GM21390 (cell line): Measurements from ENCODE around the gene MSH3.
"Not testable (repeated sequence)": the region's sequence is repeated elsewhere in the genome, so short reads cannot be mapped to it uniquely, and the experiment has no call there.

Experiments used
- ATAC-seq: cut with Tn5 transposase; IDR thresholded peaks from one replicate; pipeline ENCODE4 v1.9.1; 2021; ENCODE audit not compliant: unreplicated experiment

Gene MSH3

GRCh38 chr5:80884929-80885328 is 230.5 kb downstream of the MSH3 start:
- ATAC-seq: no peak

- no peak for ATAC-seq
Measured at GRCh38 chr5:80885396-80886000, 231.0 kb downstream of the MSH3 start.

DNA sequence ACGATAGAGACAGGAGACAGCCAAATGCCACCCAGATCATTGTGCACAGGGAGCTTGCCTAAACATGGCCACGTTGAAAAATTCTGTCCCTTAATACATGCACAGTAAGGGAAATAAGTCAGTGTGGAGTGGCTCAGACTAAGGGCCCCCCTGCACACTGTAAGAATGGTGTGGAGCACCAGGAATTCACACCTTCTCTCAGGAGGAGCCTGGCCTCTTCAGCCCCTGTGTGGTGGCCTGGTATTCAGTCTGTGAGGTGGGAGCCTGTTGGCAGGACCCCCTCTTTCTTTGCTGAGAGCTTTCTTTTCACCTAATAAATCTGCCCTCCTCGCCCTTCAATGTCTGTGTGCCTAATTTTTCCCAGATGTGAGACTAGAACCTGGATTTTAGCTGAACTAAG is 239.6 kb downstream of the MSH3 start:
- ATAC-seq: no peak

DNA sequence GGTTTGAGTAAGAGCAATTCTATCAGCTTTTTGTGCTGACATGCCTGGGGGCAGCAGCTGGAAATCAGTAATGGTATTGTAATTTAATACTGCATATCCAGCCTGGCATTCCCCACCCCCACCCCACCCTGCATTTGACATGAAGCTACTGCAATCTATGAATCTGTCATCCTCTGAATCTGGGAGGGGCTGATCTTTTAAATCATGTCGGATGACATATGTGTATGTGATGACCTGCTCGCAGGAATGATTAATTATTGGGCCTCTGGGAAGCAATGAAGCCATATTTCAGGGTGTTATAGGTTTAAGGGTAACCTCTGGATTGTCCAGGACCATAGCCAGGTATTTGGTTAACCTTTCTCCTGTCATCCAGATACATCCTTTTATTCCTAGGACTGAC is 241.1 kb downstream of the MSH3 start:
- ATAC-seq: no peak

- ATAC-seq: not testable (repeated sequence)
Measured at GRCh38 chr5:80902624-80903023, 248.2 kb downstream of the MSH3 start.

- ATAC-seq: no peak
Measured at GRCh38 chr5:80904533-80905187, 250.2 kb downstream of the MSH3 start.

DNA sequence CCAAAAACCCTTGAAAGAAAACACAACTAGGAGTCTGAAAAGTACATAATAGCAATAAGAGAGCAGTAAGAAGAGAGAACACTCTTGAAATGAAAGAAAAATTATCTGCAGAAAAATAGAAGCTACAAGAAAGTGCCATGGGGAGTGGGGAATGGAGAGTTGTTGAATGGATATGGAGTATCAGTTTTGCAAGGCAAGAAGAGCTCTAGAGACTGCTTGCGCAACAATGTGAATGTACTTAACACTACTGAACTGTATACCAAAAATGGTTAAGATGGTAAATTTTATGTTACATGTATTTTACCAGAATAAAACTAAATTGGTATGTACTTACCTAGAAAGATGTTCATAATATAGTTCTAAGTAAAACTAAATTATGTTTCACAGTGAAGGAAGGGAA is 251.0 kb downstream of the MSH3 start:
- ATAC-seq: no peak

GRCh38 chr5:80912479-80912878 is 258.0 kb downstream of the MSH3 start:
- ATAC-seq: no peak

- ATAC-seq: no peak
Measured at GRCh38 chr5:80915716-80916115, 261.3 kb downstream of the MSH3 start.

GRCh38 chr5:80916676-80917075 is 262.2 kb downstream of the MSH3 start:
- ATAC-seq: no peak

GRCh38 chr5:80917631-80918030 is 263.2 kb downstream of the MSH3 start:
- ATAC-seq: no peak

DNA sequence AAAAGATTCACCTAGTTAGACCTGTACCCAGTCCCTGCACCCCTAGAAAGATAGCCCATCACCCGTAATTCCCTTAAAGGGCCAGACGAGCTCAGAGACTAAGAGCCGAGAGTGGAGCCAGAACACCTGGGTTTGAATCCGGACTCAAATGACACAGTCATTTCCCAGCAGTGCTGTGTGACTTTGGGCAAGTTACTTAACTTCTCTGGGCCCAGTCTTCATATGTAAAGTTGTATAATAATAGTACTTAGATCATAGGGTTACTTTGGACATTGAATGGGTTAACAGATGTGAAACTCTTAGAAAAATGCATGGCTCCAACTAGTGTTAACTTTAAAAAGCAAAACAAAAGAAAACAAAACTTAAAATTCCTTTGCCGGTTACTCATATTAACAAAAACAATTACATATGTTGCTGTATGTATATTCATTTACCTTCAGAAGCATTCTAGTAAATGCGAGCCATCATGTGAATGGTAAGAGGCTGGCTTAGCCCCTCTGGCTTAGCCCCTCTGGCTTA is 265.3 kb downstream of the MSH3 start:
- ATAC-seq: no peak

DNA sequence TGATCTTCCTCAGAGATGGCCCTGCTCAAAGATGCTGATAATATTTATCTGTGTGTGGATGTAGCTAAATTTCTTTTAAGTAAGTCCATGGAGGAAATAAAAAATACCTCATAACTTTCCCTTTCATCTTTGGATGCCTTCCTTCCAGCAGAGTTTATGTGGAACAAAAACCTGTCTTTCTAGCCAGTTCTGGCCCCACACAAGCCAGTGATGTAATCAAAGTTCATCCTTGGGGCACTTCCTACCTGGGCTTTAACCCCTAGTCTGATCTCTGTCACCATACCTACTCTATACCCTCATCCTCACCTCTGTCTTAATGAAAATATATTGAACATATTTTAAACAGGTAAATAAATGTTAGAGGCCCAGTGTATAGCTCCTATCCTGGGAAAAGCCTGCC is 265.9 kb downstream of the MSH3 start:
- no peak for ATAC-seq

GRCh38 chr5:80921026-80921425 is 266.6 kb downstream of the MSH3 start:
- ATAC-seq: no peak

DNA sequence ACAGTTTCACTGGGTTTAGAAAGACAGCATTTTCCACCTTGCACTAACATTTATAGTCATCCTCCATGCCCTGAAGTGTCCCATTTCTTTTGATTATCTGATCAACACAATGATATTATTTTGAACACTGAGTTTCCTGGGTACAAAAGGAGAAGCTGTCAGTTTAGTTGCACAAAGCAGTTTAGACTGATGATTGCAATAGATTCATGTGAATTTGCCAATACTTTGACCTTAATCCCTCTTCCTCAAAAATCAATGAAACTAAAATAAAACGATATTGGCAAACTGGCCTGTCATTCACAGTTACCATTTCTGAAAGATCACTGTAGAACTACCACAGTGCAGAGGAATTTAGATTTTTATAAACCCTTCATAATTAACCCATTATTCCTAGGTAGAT is 271.5 kb downstream of the MSH3 start:
- ATAC-seq: no peak
